ENCODE measurements around the gene CACNA2D1.
A peak's percentile ranks its signal among the peaks of the same experiment; 100 is the strongest.

GRCh38 chr7:82443547-82444219, at the start of gene CACNA2D1:
- TF ChIP-seq POLR2A (IDR thresholded peaks at IDR 0.05) (no peak), CTCF (IDR thresholded peaks at IDR 0.05) (peak in 1 of 5 experiments; percentile 29), EP300 (IDR thresholded peaks at IDR 0.05) (peak in 1 of 2 donors; percentile 9)
